HepG2 (cell line): ENCODE data around the gene SAXO1.

ENCODE experiments used
- ARNT ChIP-seq: fragments of 450-650 bp; IDR thresholded peaks from 2 replicates; pipeline ENCODE4 v1.6.1; 2017
- ESRRA ChIP-seq: sonication (generic); formaldehyde crosslinking; IDR thresholded peaks from 2 replicates; pipeline ENCODE4 v1.5.1; 2020; ENCODE audit warnings: mild to moderate bottlenecking, low read depth, missing genetic modification reagents
- FOXK2 ChIP-seq: fragments of 450-650 bp; IDR thresholded peaks from 2 replicates; pipeline ENCODE4 v1.6.1; 2016
- MEF2D ChIP-seq: sonication (generic); formaldehyde crosslinking; IDR thresholded peaks from 2 replicates; pipeline ENCODE4 v1.5.1; 2020; ENCODE audit warnings: mild to moderate bottlenecking, missing genetic modification reagents
- MYC ChIP-seq: sonication (generic); formaldehyde crosslinking; IDR thresholded peaks from 2 replicates; pipeline ENCODE4 v1.9.0; 2021; ENCODE audit warnings: missing genetic modification reagents, borderline replicate concordance
- NCOA2 ChIP-seq: sonication (generic); formaldehyde crosslinking; IDR thresholded peaks from 2 replicates; pipeline ENCODE4 v1.8.0; 2022; ENCODE audit warnings: inconsistent platforms
- NCOR1 ChIP-seq: fragments of 200-600 bp; sonication (generic); IDR thresholded peaks from 2 replicates; pipeline ENCODE4 v1.7.0; 2017; ENCODE audit warnings: antibody characterized with exemption, low read length, borderline replicate concordance
- NFE2L2 ChIP-seq: fragments of 150-350 bp; IDR thresholded peaks from 2 replicates; pipeline ENCODE4 v1.6.1; 2014; ENCODE audit warnings: low read length
- NFIC ChIP-seq: IDR thresholded peaks from 2 replicates; pipeline ENCODE4 v1.6.1; 2012; ENCODE audit warnings: mild to moderate bottlenecking, low read length, inconsistent platforms
- SRSF1 ChIP-seq: fragments of 200-400 bp; formaldehyde crosslinking; optimal IDR thresholded peaks from 2 replicates; pipeline ENCODE3; 2017; ENCODE audit warnings: mild to moderate bottlenecking, low read depth, low read length, moderate library complexity
- TBP ChIP-seq: sonication (generic); formaldehyde crosslinking; IDR thresholded peaks from 2 replicates; pipeline ENCODE4 v1.5.0; 2020; ENCODE audit warnings: missing genetic modification reagents
- TF ChIP-seq, protein P1 (sequence below), 2 experiments: IDR thresholded peaks; 2 replicates each; pipeline ENCODE4 v1.6.1; 2011 to 2012; ENCODE audit warnings: low read length in 2 of 2, borderline replicate concordance in 1 of 2, low read depth in 1 of 2, mild to moderate bottlenecking in 1 of 2, moderate library complexity in 1 of 2
- TF ChIP-seq, protein P2 (sequence below): fragments of 450-650 bp; IDR thresholded peaks from 2 replicates; pipeline ENCODE4 v1.6.1; 2017; ENCODE audit warnings: mild to moderate bottlenecking
- TF ChIP-seq, protein P3 (sequence below): sonication (generic); formaldehyde crosslinking; IDR thresholded peaks from 2 replicates; pipeline ENCODE4 v1.5.0; 2020; ENCODE audit warnings: mild to moderate bottlenecking, missing genetic modification reagents, moderate library complexity

DNA sequence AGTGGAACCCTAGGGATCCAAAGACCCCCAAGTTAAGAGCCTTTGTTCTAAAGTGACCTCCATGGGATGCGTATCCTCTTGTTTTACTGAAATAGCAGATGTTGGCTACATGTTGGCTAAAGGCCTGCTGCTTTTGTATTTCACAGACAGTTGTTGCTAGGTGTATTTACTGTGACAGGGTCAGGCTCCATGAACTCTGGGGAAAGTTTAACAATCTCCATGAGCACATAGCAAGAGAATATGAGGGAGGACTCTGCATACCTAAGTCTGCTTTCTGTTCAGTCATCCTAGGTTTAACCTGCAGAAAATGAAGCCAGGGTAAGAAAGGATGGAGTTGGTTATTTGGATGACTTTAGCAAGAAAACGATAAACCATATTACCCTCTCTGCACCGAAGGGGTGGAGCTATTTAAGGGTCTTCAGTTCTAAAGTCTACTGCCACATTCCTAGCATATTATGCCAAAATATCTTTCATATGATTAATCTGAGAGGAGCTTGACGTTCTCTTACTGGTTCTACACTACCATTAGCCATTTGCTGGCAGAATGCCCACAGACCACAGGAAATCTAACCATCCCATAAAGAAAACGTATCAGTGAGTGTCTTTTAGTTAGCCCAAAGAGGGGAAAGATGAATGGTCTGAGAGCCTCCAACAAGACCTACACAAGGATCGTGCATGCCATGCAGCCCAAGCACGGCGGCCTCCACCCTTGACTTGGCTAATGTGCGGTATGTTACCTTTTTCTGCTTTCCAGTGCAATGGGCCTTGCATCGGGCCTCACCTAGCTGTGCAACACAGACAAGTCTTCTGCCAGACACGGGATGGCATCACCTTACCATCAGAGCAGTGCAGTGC, 127.8 kb downstream of the SAXO1 start:
- TF ChIP-seq ESRRA (CRISPR knock-in tag) (no peak), NFIC (no peak), FOXK2 (no peak), NCOA2 (CRISPR knock-in tag) (no peak), SRSF1 (no peak), TBP (CRISPR knock-in tag) (no peak), NCOR1 (no peak), MEF2D (no peak), NFE2L2 (no peak), ARNT (no peak), MYC (no peak)
- TF ChIP-seq, protein P1, sequence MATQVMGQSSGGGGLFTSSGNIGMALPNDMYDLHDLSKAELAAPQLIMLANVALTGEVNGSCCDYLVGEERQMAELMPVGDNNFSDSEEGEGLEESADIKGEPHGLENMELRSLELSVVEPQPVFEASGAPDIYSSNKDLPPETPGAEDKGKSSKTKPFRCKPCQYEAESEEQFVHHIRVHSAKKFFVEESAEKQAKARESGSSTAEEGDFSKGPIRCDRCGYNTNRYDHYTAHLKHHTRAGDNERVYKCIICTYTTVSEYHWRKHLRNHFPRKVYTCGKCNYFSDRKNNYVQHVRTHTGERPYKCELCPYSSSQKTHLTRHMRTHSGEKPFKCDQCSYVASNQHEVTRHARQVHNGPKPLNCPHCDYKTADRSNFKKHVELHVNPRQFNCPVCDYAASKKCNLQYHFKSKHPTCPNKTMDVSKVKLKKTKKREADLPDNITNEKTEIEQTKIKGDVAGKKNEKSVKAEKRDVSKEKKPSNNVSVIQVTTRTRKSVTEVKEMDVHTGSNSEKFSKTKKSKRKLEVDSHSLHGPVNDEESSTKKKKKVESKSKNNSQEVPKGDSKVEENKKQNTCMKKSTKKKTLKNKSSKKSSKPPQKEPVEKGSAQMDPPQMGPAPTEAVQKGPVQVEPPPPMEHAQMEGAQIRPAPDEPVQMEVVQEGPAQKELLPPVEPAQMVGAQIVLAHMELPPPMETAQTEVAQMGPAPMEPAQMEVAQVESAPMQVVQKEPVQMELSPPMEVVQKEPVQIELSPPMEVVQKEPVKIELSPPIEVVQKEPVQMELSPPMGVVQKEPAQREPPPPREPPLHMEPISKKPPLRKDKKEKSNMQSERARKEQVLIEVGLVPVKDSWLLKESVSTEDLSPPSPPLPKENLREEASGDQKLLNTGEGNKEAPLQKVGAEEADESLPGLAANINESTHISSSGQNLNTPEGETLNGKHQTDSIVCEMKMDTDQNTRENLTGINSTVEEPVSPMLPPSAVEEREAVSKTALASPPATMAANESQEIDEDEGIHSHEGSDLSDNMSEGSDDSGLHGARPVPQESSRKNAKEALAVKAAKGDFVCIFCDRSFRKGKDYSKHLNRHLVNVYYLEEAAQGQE (IDR thresholded peaks at IDR 0.05; ENCODE audit: borderline replicate concordance in 1 of 2, low read depth in 1 of 2, low read length in 2 of 2) = no peak
- TF ChIP-seq, protein P2, sequence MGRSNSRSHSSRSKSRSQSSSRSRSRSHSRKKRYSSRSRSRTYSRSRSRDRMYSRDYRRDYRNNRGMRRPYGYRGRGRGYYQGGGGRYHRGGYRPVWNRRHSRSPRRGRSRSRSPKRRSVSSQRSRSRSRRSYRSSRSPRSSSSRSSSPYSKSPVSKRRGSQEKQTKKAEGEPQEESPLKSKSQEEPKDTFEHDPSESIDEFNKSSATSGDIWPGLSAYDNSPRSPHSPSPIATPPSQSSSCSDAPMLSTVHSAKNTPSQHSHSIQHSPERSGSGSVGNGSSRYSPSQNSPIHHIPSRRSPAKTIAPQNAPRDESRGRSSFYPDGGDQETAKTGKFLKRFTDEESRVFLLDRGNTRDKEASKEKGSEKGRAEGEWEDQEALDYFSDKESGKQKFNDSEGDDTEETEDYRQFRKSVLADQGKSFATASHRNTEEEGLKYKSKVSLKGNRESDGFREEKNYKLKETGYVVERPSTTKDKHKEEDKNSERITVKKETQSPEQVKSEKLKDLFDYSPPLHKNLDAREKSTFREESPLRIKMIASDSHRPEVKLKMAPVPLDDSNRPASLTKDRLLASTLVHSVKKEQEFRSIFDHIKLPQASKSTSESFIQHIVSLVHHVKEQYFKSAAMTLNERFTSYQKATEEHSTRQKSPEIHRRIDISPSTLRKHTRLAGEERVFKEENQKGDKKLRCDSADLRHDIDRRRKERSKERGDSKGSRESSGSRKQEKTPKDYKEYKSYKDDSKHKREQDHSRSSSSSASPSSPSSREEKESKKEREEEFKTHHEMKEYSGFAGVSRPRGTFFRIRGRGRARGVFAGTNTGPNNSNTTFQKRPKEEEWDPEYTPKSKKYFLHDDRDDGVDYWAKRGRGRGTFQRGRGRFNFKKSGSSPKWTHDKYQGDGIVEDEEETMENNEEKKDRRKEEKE = no peak
- TF ChIP-seq, protein P3, sequence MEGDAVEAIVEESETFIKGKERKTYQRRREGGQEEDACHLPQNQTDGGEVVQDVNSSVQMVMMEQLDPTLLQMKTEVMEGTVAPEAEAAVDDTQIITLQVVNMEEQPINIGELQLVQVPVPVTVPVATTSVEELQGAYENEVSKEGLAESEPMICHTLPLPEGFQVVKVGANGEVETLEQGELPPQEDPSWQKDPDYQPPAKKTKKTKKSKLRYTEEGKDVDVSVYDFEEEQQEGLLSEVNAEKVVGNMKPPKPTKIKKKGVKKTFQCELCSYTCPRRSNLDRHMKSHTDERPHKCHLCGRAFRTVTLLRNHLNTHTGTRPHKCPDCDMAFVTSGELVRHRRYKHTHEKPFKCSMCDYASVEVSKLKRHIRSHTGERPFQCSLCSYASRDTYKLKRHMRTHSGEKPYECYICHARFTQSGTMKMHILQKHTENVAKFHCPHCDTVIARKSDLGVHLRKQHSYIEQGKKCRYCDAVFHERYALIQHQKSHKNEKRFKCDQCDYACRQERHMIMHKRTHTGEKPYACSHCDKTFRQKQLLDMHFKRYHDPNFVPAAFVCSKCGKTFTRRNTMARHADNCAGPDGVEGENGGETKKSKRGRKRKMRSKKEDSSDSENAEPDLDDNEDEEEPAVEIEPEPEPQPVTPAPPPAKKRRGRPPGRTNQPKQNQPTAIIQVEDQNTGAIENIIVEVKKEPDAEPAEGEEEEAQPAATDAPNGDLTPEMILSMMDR (CRISPR knock-in tag) = no peak
